ENCODE measurements around the gene RPL35.

RPL35 gene

DNA sequence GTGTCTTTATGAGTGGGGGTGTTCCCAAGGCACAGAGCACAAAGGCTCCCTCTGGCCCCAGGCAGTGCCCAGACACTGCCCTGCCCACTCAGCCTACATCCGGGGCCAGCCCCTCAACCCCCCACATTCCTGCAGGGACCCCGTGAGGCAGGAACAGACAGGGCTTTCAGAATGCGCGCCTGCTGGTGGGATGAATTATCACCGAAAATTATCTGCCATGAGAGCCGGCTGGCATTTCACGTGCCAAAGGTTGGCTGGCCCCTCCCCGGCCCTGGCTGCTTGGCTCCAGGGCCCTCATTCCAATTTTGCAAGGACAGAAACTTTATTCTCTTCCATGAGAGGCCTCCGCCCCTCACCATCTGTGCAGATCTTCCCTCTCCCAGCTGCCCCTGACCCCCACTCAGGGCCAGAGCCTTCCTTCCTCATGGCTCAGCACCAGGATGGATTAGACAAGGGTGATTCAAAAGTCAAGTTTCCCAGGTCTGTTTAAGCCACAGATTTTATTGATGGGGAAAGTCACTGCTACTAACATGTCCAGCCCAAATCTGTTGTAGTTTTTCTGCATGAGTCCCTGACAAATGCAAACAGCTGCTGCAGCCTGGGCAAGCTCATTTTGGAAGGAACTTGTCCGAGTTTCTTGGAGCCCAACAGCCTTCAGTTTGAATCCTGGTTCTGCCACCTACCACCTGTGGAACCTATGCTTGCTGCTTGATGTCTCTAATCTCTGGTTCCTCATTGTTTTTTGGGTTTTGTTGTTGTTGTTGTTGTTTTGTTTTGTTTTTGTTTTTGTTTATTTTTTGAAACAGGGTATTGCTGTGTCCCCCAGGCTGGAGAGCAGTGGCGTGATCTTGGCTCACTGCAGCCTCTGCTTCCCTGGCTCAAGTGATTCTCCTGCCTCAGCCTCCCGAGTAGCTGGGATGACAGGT, 40.8 kb downstream of the RPL35 start:
- no peak for DNase-seq (ENCODE audit: low read depth in 3 of 3, low spot score in 1 of 3)

DNA sequence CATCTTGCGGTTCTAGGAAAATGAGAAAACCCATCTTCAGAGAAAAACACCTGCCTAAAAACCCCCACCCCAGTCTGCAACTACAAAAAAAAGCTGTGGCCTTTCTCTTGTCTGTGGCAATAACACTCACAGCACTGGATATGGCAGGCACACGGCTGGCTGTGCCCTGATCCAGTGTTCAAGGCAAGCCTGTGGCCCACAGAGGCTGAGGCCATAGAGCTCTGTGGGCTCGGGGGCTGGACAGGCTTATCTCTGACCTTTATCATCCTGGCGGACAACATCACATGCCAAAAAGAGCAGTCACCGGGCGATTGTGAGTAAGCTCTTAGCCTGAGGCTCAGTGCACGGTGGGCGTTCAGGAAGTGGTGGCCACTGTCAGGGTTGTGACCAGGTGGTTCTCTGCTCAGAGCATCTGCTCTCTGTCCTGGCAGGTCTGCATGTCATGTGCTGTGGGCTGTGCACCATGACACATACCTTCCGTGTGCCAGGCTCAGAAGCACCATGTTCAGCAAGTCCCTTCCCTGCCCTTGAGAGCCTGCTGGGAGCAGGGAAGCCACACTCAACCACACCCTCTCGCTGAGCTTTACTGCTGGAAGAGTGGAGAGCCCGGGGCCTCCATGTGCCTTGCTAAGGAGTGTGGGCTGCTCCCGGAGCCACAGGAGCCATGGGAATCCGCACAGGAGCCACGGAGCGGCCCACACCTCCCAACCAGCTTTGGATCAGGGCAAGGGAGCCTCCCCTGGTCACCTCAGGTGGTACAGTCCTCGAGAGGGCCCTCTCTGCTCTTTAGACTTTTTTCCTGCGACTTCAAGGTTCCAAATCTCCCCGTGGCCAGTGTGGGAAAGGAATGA, 43.1 kb downstream of the RPL35 start:
- DNase-seq (ENCODE audit: low read depth in 3 of 3, low spot score in 1 of 3), result no peak

DNA sequence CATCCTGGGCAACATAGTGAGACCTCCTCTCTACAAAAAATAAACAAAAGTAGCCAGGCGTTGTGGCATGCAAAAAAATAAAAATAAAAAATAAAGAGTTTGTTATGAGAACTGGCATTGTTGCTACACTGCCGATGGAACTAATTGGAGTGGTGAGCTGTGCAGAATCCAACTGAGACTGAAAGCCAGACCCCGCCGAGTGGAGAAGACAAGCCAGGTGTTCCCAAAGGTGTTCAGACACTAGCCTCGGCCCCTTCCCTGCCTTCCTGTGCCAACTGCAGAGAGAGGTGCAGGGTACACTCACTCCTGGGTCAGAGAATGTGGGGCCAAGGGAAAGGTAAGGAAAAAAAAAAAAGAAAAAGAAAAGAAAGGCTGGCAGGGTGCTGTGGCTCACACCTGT, 46.2 kb downstream of the RPL35 start:
- DNase-seq (ENCODE audit: low read depth in 3 of 3, low spot score in 1 of 3), result no peak

DNA sequence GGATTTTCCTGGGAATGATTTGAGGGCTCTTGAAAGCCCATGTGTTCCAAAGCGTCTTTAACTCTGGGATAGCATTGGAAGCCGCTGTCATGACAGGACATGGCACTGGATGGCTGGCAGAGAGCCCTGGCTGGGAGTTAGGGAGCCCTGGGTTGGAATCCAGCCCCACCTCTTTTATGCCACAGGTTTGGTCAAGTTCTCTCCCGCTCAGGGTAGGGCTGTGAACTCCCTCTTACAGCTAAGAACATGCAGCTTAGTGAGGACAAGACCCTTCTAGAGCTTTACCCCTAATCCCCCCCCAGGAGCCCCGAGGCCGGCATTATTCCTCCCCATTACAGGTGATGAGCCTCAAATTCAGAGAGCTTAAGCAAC, 47.6 kb downstream of the RPL35 start:
- DNase-seq (ENCODE audit: low read depth in 3 of 3, low spot score in 1 of 3), result no peak

DNA sequence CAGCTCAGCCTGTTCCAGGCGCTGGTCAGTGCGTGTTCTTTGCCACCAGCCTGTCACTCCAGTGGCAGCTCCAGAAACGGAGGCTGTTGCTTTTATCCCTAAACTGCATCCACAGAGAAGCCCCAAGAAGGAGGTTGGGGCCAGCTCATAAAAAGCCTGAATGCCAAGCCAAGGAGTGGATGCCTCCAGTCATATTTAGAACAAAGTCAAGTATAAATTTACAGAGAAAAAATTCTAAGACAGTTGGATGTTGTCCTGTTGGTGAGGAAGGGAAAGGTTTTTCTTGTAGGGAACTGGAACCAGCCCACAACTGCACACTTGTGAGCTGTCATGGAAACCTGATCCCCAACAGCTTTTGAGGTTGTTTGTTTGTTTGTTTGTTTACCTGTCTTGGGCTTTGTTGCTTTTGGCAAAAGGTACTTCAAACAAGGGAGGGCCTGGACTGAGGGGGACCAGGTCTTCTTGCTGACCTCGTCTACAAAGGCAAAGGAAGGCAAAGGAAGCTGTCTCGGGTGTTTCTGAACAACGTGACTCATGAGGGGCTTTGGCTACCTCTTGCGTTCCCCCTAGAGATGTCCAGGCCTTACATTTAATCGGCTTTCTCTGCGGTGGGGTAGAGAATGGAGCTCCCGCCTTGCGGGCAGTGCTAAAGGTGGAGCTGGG, 48.1 kb downstream of the RPL35 start:
- no peak for DNase-seq (ENCODE audit: low read depth in 3 of 3, low spot score in 1 of 3)

DNA sequence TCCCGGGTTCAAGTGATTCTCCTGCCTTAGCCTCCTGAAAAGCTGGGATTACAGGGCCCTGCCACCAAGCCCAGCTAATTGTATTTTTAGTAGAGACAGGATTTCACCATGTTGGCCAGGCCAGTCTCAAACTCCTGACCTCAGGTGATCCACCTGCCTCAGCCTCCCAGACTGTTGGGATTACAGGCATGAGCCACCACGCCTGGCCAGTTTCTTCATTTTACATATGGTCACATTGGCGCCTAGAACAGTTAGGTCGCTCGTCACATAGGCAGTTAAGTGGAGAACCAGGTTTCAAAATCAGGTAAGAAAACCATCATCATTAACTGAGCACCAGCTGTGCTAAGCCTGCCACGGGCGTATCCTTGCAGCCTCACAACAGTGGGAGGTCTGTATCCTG, 48.7 kb downstream of the RPL35 start:
- no peak for DNase-seq (ENCODE audit: low read depth in 3 of 3, low spot score in 1 of 3)

DNA sequence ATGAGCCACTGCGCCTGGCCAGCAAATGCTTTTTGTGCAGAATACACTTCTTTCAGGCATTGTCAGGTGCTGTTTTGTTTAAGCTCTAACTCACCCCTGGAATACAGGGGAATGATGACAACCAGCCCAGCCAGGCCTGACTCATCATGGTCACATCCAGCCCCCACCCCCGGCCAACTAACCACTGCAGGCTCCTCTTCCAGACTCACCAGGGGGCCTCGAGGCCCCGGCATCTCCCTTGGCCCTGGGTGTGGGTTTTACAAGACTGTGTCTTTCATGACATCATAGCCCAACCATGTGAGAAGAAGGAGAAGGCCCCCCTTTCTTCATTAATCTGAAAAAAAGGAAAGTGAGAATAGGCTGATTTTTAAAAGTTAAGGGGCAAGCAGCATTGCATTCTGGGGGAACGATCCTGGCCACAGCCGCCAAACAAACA, 49.3 kb downstream of the RPL35 start:
- no peak for DNase-seq (ENCODE audit: low read depth in 3 of 3, low spot score in 1 of 3)

DNA sequence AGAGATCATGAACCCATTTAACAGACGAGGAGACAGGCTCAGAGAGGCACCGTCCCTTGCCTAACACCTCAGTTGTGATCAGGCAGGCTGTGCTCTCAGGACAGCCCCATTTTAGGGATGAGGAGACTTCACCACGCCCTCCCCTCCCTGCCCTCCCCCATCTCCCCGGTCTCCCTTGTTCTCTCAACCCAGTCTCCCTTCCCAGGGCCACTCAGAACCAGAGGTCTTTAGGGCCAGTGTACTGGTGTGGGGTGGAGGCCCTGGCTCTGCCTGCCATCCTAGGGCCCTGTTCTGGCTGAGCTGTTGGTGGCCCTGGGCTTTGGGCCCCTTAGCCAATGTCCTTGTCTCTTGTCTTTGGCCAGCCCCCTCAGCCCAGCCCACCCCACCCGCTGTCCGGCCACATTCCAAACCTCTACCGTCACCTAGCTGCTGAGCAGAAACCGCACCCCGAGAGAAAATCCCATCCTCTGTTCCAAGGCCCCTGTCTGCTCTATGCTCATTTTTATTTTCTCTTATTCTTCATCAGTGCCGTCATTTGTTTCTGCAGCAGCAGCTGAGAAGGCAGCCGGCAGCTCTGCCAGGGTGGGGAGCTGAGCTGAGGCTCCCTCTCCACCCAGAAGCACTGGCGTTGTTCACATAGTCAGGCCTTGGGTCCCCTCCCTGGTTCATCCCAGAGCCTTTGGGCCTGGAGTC, 50.9 kb downstream of the RPL35 start:
- no peak for DNase-seq (ENCODE audit: low read depth in 3 of 3, low spot score in 1 of 3)

DNA sequence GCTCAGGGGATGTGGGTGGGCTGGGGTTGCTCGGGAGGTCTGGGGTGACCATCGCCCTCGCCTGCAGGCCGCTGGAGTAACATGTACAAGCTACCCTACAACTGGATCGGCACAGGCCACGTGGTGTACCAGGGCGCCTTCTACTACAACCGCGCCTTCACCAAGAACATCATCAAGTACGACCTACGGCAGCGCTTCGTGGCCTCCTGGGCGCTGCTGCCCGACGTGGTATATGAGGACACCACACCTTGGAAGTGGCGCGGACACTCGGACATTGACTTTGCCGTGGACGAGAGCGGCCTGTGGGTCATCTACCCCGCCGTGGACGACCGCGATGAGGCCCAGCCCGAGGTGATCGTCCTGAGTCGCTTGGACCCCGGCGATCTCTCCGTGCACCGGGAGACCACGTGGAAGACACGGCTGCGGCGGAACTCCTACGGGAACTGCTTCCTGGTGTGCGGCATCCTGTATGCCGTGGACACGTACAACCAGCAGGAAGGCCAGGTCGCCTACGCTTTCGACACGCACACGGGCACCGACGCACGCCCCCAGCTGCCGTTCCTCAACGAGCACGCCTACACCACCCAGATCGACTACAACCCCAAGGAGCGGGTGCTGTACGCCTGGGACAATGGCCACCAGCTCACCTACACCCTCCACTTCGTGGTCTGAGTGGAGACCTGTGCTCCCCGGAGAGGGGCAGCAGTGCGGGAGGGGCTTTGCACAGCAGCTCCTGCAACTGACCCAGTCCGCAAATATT, 51.8 kb downstream of the RPL35 start:
- DNase-seq (ENCODE audit: low read depth in 3 of 3, low spot score in 1 of 3), result no peak

DNA sequence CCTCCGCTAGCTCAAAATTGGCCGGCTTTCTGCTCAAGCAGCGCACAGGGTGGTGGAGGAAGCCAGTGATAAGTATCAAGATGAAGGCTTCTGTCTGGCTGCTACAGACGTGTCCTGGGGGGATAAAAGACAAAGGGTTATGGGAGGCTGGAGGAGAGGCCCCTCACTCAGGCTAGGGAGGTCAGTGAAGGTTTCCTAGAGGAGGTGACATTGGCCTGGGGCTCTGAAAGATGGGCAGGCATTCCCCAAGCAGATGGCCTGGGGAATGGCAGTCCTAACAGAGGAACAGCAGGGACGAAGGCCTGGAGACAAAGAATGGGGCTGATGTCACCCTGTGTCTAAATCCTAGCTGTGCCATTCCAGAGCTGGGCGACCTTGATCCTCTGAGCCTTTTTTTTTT, 52.5 kb downstream of the RPL35 start:
- DNase-seq (ENCODE audit: low read depth in 3 of 3, low spot score in 1 of 3), result no peak

DNA sequence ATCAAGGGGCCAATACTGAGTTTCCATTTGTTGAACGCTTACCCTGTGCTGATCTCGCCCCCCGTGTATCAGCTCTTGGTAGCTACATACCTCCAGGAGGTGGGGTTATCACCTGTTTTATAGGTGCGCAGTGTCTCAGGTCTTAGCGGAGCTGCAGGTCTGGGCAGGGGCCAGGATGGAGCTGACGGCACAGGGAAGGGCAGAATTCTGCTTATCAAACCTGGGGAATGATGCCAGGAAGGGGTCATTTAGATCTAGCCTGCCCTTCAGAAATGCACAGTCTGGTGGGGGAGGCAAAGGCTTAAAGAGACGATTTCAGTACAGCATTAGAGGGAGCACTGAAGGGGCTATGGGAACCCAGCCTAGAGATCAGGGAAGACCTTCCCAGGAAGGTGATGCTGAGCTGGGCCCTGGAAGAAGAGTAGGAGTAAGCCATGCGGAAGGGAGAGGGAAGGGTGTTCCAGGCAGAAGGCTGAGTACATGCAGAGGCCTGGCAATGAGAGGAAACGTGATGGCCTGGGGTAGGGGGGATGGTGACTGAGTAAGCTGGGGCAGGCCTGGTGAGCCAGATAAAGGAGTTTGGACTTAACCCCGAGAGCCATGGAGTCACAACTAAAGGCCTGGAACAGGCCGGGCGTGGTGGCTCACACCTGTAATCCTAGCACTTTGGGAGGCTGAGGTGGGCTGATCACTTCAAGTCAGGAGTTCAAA, 53.4 kb downstream of the RPL35 start:
- no peak for DNase-seq (ENCODE audit: low read depth in 3 of 3, low spot score in 1 of 3)

Data from stimulated activated CD4-positive, alpha-beta T cell treated with anti-CD3 and anti-CD28 coated beads, TNF-alpha, amount 100 ng/mL, for 1 hour (primary cell).